PC-9 (cell line): Measurements from ENCODE around the gene EBP.

Experiments
- CTCF ChIP-seq: fragments of 200-600 bp; sonication (generic); conservative IDR thresholded peaks from 2 replicates; pipeline ENCODE4 v1.6.1; 2017; ENCODE audit warnings: mixed run types, antibody characterized with exemption, mild to moderate bottlenecking, moderate library complexity
- EZH2 ChIP-seq: fragments of 200-600 bp; sonication (generic); IDR thresholded peaks from 2 replicates; pipeline ENCODE4 v1.8.0; 2017; ENCODE audit warnings: antibody characterized with exemption, low read depth

DNA sequence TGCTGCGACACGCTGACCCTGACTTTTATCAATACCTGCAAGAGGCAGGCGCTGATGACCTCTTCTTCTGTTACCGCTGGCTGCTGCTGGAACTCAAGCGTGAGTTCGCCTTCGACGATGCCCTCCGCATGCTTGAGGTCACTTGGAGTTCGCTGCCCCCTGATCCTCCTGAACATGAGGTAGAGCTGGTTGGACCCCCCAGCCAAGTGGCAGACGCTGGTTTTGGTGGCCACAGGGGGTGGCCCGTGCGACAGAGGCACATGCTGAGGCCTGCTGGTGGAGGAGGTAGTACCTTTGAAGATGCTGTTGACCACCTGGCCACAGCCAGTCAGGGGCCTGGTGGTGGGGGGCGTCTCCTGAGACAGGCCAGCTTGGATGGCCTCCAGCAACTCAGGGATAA, 38.4 kb downstream of the EBP start:
- TF ChIP-seq CTCF, result no peak
- no peak for TF ChIP-seq EZH2
